RPMI7951 (cell line): ENCODE measurements around the gene CLDN5. TPM values are rescaled to one million over a fixed set of nuclear protein-coding genes. Genes with fewer than 3 reads are reported as not detected.

ENCODE experiments used
- DNase-seq: peaks from one replicate; pipeline ENCODE4 v3.0.0-alpha.2; 2012; ENCODE audit warnings: low read depth
- total RNA-seq: library from RNA; depleted of rRNA; stranded (reverse); fragments of >200 nt; shearing (Covaris generic); gene quantifications from 2 replicates; pipeline ENCODE4 v1.2.3, GENCODE V29; 2014; rRNA removed

CLDN5 gene
- total RNA-seq, 1 experiment from 2014 or later, result not detected

GRCh38 chr22:19480789-19481188 lies 43.4 kb downstream of the CLDN5 start:
- DNase-seq, result no peak

GRCh38 chr22:19480173-19480568 lies 44.0 kb downstream of the CLDN5 start:
- DNase-seq, result no peak

GRCh38 chr22:19479355-19480172 lies 44.6 kb downstream of the CLDN5 start, which contains the start of gene CDC45:
Gene CDC45, plus strand, starts transcription at chr22:19479920. Its CDS starts 49 bp downstream, at chr22:19479969.
- DNase-seq, result peak; percentile 97

- DNase-seq, result peak; percentile 76
Observed at GRCh38 chr22:19478901-19479354, 45.3 kb downstream of the CLDN5 start, which contains the start of gene UFD1. Gene UFD1, minus strand, starts transcription at chr22:19479193. Its CDS starts 108 bp downstream, at chr22:19479085.

DNA sequence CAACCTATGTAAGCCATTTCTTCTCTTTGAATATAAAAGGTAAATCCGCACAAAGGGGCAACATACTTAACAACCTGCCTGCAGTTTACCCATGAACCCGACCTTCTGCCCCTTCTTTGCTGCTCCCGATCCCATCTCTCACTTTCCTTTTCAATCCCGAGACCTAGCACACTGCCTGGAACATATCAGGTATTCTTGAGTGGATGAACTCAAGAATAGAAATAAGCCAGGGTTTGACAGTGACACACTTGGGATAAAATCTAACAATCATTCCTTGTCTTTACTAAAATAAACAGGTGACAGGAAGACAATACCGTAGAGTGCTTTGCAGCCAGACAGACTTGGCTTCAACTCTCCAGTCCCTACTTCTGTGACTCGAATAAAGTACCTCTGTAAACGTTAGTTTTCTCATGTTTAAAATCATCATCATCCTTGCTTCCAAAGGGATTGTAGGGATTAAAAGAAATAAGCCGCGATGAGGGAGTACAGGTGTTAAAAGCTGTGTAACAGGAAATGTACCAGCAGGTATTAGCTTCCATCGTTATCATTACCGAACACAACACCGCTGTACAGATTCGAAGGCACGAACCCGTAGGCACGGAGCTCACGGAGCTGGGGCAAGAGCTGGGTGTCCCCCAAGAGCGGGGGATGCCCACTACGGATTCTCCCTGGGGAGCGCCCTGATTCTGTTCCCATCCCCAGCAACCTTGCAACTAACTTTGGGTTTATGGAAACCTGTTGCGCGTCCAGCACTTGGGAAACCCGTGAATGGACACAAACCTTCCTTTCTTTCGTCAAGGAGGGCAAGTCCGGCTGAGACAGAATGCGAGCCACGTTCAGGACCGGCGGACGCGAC lies 45.9 kb downstream of the CLDN5 start:
- no peak for DNase-seq

DNA sequence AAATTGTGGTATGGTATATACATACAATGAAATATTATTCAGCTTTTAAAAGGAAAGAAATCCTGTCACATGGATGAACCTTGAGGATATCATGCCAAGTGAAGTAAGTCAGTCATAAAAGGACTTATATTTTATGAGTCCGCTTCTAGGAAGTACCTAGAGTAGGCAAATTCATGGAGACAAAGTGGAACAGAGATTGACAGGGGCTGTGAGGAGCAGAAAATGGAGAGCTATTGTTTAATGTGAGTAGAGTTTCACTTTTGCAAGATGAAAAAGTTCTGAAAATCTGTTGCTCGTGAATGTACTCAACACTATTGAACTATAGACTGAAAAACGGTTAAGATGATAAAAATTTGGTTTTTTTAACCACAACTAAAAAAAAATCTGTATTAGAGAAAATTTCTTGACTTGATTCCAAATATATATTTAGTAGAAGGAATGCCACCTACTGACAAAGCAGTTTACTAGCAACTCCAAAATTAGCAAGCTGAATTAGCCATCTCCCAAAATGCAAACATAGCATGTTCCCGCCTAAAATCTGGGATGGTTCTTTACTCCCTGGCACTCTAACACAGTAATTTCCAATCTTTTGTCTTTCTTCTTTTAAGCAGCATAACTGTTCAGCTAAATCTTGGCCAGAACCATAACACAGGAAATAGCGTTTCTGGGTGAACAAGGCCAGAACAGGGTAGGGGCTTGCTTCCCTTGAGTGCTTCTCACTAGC lies 46.7 kb downstream of the CLDN5 start:
- DNase-seq, result peak; percentile 11

GRCh38 chr22:19476023-19476422 lies 48.2 kb downstream of the CLDN5 start:
- no peak for DNase-seq

GRCh38 chr22:19473578-19473977 lies 50.6 kb downstream of the CLDN5 start:
- no peak for DNase-seq

Other genes with a start within 250 kb of the CLDN5 start
- gene CLTCL1, start 232.7 kb downstream of the CLDN5 start, total RNA-seq, result 2.8 and 3.1 TPM in 2 replicates
- gene HIRA, start 92.7 kb downstream of the CLDN5 start, total RNA-seq, result 8.8 and 11.1 TPM in 2 replicates
- gene MRPL40, start 91.9 kb downstream of the CLDN5 start, total RNA-seq, result 58.9 and 69.4 TPM in 2 replicates
- 19.9 and 25.0 TPM in 2 replicates for gene C22orf39, start 76.7 kb downstream of the CLDN5 start, total RNA-seq
- gene UFD1, start 45.2 kb downstream of the CLDN5 start, total RNA-seq, result 82.4 and 84.7 TPM in 2 replicates
- 31.6 and 32.2 TPM in 2 replicates for gene CDC45, start 44.5 kb downstream of the CLDN5 start, total RNA-seq
- 4.0 and 8.2 TPM in 2 replicates for gene SEPTIN5, start 190.1 kb upstream of the CLDN5 start, total RNA-seq
- 0.78 TPM in 1 of 2 replicates, not detected in the other for gene GP1BB, start 199.1 kb upstream of the CLDN5 start, total RNA-seq
- not detected in 2 replicates for gene TBX1, start 236.4 kb upstream of the CLDN5 start, total RNA-seq